Umbilical cord (tissue), 2 donors: Measurements from ENCODE around the gene PDHX. TPM values are rescaled to one million over a fixed set of nuclear protein-coding genes. Genes with fewer than 3 reads are reported as not detected.
"Not testable (repeated sequence)": the region's sequence is repeated elsewhere in the genome, so short reads cannot be mapped to it uniquely, and the experiment has no call there.

Experiments used
- DNase-seq: peaks from one replicate; pipeline ENCODE4 v3.0.0-alpha.2; 2015; ENCODE audit warnings: low spot score
- total RNA-seq: library from RNA; depleted of rRNA; stranded (reverse); fragments of >200 nt; gene quantifications from one replicate; pipeline ENCODE4 v1.2.3, GENCODE V29; 2014; ENCODE audit warnings: low replicate concordance; ENCODE audit not compliant: insufficient read depth

Gene PDHX
- 39.2 TPM for total RNA-seq

DNA sequence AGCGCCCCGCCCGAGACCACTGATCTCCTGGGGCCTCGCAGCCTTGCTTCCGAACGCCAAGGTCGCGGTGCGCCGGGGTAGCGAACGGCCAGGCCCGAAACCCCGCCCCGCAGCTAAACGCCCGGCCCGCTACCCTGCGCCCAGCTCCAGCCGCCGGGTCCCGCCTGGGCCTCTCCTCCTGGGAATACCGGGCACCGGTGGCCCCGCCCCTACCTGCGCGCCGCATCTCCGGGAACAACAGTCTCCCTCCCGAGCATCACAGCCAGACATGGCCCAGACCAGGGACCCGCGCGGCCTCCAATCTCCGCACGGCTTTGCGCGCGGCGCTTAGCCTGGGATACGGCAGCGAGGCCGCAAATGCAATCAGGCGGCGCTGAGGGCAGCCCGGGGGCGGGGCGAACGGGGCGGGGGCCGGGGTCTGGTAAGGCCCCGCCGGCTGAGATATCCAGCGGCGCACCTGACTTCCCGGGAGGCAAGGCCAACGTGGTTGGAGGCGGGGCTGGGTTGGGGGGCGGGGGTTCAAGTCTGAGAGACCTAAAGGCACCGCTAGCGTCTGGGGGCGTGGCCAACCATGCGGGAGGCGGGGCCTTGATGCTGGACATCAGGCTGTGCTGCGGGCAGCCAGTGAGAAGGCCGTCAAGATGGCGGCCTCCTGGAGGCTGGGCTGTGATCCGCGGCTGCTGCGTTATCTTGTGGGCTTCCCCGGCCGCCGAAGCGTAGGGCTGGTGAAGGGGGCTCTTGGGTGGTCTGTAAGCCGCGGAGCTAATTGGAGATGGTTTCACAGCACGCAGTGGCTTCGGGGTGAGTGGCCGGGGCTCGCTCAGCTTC is at the start of gene PDHX, which contains the start of gene APIP:
TSS of gene PDHX (plus strand) at position 604 of the 828 bp plus-strand sequence. CDS start at position 642, 38 bp downstream.
TSS of gene APIP (minus strand) at position 365 of the 828 bp plus-strand sequence. CDS start at position 270, 95 bp downstream.
- DNase-seq, result peak; percentile 99

- DNase-seq, result no peak
Measured at GRCh38 chr11:34869425-34869824, 47.0 kb upstream of the PDHX start.

DNA sequence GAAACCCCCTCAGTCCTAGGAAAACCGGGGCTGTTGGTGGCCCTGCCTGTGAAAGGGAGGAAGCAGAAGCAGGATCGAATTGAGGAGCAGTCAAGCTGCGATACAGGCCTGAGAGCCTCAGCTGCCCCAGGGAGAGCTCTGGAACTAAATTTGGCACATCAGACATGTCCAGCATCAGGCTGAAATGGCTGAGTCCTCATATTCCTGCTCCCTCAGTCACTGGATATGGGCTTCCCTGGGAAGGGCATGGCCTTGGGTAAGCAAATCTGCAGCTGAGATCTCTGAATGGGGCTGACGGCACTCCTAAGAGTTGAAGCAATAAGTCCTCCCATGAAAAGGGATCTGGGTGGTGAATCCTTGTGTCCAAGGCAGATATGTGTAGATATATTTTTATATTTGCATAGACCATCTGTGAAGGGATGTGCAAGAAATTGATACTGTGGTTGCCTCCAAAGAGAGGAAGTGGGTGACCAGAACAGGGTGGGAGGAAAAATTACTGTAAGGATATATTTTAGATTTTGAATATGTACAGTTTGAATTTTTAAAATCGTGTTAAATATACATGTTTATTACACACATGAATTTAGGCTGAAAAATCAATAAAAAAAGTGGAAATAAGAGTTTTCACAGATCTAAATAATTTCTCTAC is 45.7 kb upstream of the PDHX start:
- DNase-seq, result no peak

DNA sequence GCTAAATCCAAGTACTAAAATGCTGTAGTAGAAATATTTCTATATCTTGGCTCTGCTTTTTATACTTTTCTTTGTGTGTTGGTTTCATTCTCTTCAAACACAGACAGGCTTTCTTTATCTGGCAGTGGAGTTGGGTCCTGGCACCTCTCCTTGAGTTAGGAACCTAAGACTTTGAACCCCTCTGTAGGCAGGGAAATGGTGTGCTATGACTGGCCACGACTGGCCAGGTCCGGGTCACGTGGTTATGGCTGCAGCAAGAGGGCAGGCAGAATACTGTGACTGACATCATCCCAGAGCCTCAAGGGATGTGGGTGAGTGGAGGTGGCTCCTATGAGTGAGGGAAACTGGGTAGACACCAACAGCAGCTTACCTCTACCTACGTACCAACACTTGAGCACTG is 42.2 kb upstream of the PDHX start:
- no peak for DNase-seq

GRCh38 chr11:34877375-34877975 is 38.9 kb upstream of the PDHX start:
- no peak for DNase-seq

DNA sequence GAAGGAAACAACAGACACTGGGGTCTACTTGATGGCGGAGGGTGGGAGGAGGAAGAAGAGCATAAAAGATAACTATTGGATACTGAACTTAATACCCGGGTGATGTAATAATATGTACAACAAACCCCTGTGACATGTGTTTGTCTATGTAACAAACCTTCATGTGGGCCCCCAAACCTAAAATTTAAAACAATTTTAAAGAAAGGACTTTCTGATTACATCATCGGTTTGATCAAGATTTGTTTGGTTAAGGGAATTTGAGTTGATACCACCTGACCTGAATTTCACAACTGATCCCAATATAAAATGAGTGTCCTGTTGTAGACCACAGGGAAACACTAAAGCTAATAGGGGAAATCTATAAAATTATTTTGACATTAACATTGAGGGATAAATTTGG is 34.5 kb upstream of the PDHX start:
- DNase-seq, result no peak

DNA sequence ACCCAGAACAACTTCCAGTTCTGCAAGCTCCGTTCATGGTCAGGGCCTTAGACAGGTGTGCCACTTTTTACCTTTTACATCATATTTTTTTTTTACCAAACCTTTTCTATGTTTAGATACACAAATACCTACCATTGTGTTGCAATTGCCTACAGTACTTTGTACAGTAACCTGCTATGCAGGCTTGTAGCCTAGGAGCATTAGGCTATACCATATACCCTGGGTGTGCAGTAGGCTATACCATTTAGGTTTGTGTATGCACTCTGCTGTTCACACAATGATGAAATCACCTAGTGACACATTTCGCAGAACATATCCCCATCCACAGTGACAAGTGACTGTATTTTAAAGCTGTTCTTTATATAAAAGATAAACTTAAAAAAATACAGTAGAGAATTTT is 29.8 kb upstream of the PDHX start:
- DNase-seq, result no peak

DNA sequence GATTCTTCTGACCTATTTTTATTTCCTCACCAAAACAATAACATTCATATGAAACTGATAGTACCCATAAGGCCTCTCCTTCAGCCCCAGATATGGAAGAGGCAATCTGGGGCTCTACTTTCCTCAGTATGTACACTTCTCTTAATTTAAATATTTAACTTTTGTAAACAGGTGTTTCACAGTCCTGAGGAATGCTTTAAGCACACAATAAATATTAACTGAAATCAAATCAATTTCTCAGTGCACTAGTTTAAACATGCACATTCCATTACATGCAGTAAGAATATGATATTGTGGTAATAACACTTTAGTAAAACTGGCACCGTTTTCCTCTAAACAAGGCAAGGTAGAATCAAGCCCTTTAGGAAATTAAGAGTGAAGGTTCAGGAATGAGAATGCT is 29.2 kb upstream of the PDHX start:
- no peak for DNase-seq

DNA sequence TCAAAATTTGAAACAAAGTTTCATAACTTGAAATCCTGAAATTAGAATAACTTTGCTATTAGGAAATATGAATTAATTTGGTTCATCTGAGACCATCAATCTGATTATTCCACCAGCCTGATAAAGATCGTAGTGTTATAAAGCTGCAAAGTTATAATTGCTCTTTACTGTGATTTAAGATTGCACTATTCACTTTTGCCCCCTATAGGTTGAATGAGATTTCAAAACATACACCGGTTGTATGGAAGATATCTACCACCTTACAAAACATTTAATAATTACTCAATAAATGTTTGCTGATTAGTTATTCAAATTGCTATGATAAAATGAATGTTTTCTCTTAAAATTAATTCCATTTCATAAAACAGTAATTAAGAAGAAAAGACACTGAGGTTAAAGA is 26.3 kb upstream of the PDHX start:
- DNase-seq, result no peak

- DNase-seq, result peak; percentile 44
Measured at GRCh38 chr11:34890812-34891211, 25.6 kb upstream of the PDHX start.

GRCh38 chr11:34891611-34892010 is 24.8 kb upstream of the PDHX start:
- no peak for DNase-seq

- no peak for DNase-seq
Measured at GRCh38 chr11:34893416-34893815, 23.0 kb upstream of the PDHX start.

GRCh38 chr11:34896191-34896590 is 20.2 kb upstream of the PDHX start:
- DNase-seq, result not testable (repeated sequence)

GRCh38 chr11:34897171-34897870 is 19.1 kb upstream of the PDHX start:
- DNase-seq, result no peak

DNA sequence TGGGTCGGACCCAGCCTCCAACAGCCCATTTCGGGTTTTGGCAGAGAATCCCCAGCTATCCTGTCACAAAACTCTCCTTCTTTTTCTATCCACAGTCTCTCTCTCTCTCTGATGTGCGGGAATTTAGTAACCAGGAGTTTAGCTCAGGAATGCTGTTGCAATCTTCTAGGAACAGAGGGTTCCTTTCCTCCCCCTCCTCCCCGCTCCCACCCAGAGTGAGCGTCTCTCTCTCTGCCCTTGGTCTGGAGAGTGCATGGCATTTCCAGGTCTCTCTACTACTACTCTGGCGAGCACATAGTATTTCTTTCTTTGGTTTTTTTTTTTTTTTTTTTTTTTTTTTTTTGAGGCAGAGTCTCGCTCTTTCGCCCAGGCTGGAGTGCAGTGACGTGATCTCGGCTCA is 17.9 kb upstream of the PDHX start:
- no peak for DNase-seq

DNA sequence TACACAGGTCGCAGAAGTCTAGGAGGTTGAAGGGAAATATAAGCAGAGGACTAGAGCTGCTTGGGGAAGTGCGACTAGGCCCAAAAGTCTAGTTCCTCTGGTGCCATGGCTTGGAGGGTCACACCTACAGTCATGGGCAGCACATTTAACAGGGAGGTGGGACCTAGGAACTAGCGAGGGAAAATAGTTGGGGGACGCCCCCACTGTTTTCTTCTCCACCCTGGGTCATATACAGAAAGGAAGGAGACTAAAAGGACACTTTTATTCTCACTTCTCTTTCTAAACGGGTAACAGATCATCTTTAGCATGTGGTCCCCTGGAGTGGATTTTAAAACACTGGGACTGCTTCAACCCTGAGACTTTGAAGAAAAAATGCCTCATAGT is 16.8 kb upstream of the PDHX start:
- DNase-seq, result no peak

DNA sequence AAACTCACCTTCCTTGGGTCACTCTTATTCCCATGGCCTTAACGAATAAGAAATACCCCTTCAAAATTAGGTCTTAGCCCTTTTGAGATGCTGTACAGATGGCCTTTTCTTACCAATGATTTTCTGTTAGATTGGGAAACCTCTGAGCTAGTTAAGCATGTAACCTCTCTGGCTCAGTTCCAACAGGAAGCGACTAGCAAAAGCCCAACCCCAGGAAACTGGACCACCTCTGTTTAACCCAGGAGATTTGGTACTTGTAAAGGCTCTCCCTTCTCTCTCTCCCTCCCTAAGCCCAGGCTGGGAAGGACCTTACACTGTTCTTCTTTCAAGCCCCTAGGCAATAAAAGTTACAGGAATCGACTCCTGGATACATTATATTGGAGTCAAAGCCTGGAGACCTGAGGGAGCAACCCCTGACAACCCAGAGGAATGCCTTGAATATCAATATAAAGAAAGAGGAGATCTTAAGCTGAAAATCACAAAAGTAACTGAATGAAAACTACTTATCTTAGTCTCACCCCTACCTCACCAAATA is 11.9 kb upstream of the PDHX start:
- DNase-seq, result no peak

GRCh38 chr11:34905666-34906065 is 10.8 kb upstream of the PDHX start:
- DNase-seq, result no peak

- no peak for DNase-seq
Measured at GRCh38 chr11:34907934-34908593, 8.4 kb upstream of the PDHX start.

DNA sequence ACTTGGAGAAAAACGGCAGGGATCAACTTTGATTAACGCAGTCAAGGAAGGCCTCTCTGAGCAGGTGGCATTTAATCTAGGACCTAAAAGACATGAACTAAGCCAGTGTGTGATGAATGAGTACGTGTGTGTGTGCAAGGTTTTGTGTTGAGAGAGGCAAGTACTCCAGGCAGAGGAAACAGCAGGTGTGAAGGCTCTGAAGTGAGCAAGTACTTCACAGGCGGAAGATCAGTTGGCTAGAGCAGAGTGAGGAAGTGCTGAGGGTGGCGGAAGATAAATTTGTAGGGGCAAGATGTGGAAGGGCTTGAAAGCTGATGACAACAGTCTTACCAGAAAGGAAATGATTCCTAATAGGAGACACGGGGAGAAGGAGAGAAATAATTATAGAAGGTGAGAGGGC is 7.0 kb upstream of the PDHX start:
- no peak for DNase-seq

DNA sequence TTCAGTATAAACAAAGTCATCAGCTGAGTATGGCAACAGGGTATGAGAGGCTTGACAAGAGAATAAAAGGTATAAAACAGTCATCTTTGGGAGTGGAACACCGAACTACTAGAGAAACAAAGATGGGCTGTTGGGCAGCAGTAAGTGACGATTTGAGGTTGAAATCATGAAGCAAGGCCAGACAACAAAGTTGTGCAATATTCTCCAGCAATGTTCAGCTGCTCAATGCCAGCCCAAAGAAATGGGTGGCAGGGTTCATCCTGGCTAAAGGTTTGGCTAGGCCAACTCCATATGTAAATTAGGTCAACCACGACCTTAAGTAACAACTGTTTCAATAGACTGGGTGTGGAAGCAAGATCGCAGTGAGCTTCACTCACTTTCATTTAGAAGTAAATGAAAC is 6.5 kb upstream of the PDHX start:
- DNase-seq, result no peak
